Progenitor cell of endocrine pancreas (in vitro differentiated cells): ENCODE results near the gene SETSIP. TPM values are rescaled to one million over a fixed set of nuclear protein-coding genes. Genes with fewer than 3 reads are reported as not detected.

Source experiments
- DNase-seq: peaks from one replicate; pipeline ENCODE4 v3.0.0; 2021; ENCODE audit warnings: low spot score; ENCODE audit not compliant: unreplicated experiment
- H3K27ac Mint-ChIP-seq: 2 replicates; pipeline ENCODE4 v1.8.0; 2021; ENCODE audit warnings: mild to moderate bottlenecking, moderate library complexity, mixed read lengths
- H3K27me3 Mint-ChIP-seq: 2 replicates; pipeline ENCODE4 v1.8.0; 2021; ENCODE audit warnings: mixed read lengths
- H3K36me3 Mint-ChIP-seq: 2 replicates; pipeline ENCODE4 v1.8.0; 2022; ENCODE audit warnings: mixed read lengths; ENCODE audit not compliant: insufficient read depth
- H3K4me1 Mint-ChIP-seq: 2 replicates; pipeline ENCODE4 v1.8.0; 2021; ENCODE audit warnings: low read depth, mixed read lengths
- H3K4me3 Mint-ChIP-seq: 2 replicates; pipeline ENCODE4 v1.8.0; 2021; ENCODE audit warnings: low read depth, mild to moderate bottlenecking, moderate library complexity, mixed read lengths
- H3K9me3 Mint-ChIP-seq: 2 replicates; pipeline ENCODE4 v1.8.0; 2021; ENCODE audit warnings: low read depth, mixed read lengths
- CTCF ChIP-seq: fragments of 200-600 bp; sonication (generic); IDR thresholded peaks from one replicate; pipeline ENCODE4 v1.5.0; 2021; ENCODE audit warnings: antibody characterized with exemption, mild to moderate bottlenecking; ENCODE audit not compliant: unreplicated experiment
- long read RNA-seq: library from polyadenylated mRNA; unstranded; transcript quantifications from one replicate; pipeline ENCODE4 v2.0.0, GENCODE V29; 2020
- total RNA-seq: library from RNA; stranded (reverse); gene quantifications from 2 replicates; pipeline ENCODE4 v1.2.1, GENCODE V29; 2021

Gene SETSIP
- not detected in 2 replicates for total RNA-seq
- long read RNA-seq: 0 reads

GRCh38 chr1:92075311-92075710, at the start of gene SETSIP:
TSS of gene SETSIP (minus strand) at chr1:92075411. CDS start at chr1:92075411, 0 bp downstream.
- peaks cover 7% of the 10 kb centered on the region for H3K27me3 Mint-ChIP-seq
- peak within 1 kb of the TSS; percentile 29 for H3K27ac Mint-ChIP-seq
- H3K4me3 Mint-ChIP-seq: no peak within 1 kb of the TSS
- no peaks in the 10 kb centered on the region for H3K9me3 Mint-ChIP-seq
- DNase-seq: no peak
- no peaks in the 10 kb centered on the region for H3K36me3 Mint-ChIP-seq
- H3K4me1 Mint-ChIP-seq: peaks cover 4% of the 10 kb centered on the region
- TF ChIP-seq CTCF: no peak

GRCh38 chr1:92123868-92124267, 48.7 kb upstream of the SETSIP start:
- Mint-ChIP-seq H3K36me3 (peaks cover 2% of the 10 kb centered on the region), H3K27me3 (no peaks in the 10 kb centered on the region), H3K4me1 (peaks cover 5% of the 10 kb centered on the region), H3K27ac (no peak overlapping the region), H3K9me3 (no peaks in the 10 kb centered on the region), H3K4me3 (no peak overlapping the region)
- no peak for DNase-seq
- no peak for TF ChIP-seq CTCF

GRCh38 chr1:92118826-92119225, 43.6 kb upstream of the SETSIP start:
- Mint-ChIP-seq H3K27me3 (no peaks in the 10 kb centered on the region), H3K9me3 (no peaks in the 10 kb centered on the region)
- TF ChIP-seq CTCF: no peak

GRCh38 chr1:92117526-92117925, 42.3 kb upstream of the SETSIP start:
- Mint-ChIP-seq H3K27ac (peak overlapping the region; percentile 82), H3K27me3 (no peaks in the 10 kb centered on the region), H3K4me3 (no peak overlapping the region), H3K9me3 (no peaks in the 10 kb centered on the region), H3K36me3 (no peaks in the 10 kb centered on the region), H3K4me1 (no peaks in the 10 kb centered on the region)
- DNase-seq: no peak
- TF ChIP-seq CTCF: no peak

More at GRCh38 chr1:92118826-92119225, 43.6 kb upstream of the SETSIP start:
- no peak for DNase-seq
- H3K27ac Mint-ChIP-seq: no peak overlapping the region
- H3K4me1 Mint-ChIP-seq: no peaks in the 10 kb centered on the region
- no peaks in the 10 kb centered on the region for H3K36me3 Mint-ChIP-seq
- H3K4me3 Mint-ChIP-seq: no peak overlapping the region

GRCh38 chr1:92108631-92109030, 33.4 kb upstream of the SETSIP start:
- H3K36me3 Mint-ChIP-seq: peaks cover 7% of the 10 kb centered on the region
- no peaks in the 10 kb centered on the region for H3K9me3 Mint-ChIP-seq
- TF ChIP-seq CTCF: no peak
- no peaks in the 10 kb centered on the region for H3K4me1 Mint-ChIP-seq
- DNase-seq: no peak
- H3K4me3 Mint-ChIP-seq: no peak overlapping the region
- H3K27ac Mint-ChIP-seq: no peak overlapping the region
- H3K27me3 Mint-ChIP-seq: no peaks in the 10 kb centered on the region
